Islet precursor cell (in vitro differentiated cells): Measurements from ENCODE around the gene UMAD1.
A peak's percentile ranks its signal among the peaks of the same experiment; 100 is the strongest.

Experiments
- DNase-seq: peaks from one replicate; pipeline ENCODE4 v3.0.0-alpha.2; 2018

The UMAD1 gene

GRCh38 chr7:7736671-7737070 is 96.1 kb downstream of the UMAD1 start:
- DNase-seq: no peak

GRCh38 chr7:7737674-7738073 is 97.1 kb downstream of the UMAD1 start:
- no peak for DNase-seq

- DNase-seq: no peak
These were observed 97.6 kb downstream of the UMAD1 start for GRCh38 chr7:7738177-7738576.

- DNase-seq: no peak
These were observed 98.1 kb downstream of the UMAD1 start for GRCh38 chr7:7738622-7739021.

GRCh38 chr7:7739204-7740036 is 98.9 kb downstream of the UMAD1 start:
- DNase-seq: no peak

GRCh38 chr7:7740037-7740355 is 99.4 kb downstream of the UMAD1 start:
- no peak for DNase-seq

GRCh38 chr7:7742223-7742622 is 101.7 kb downstream of the UMAD1 start:
- DNase-seq: no peak

GRCh38 chr7:7745258-7745657 is 104.7 kb downstream of the UMAD1 start:
- no peak for DNase-seq

GRCh38 chr7:7745966-7746365 is 105.4 kb downstream of the UMAD1 start:
- no peak for DNase-seq

GRCh38 chr7:7746458-7746857 is 105.9 kb downstream of the UMAD1 start:
- DNase-seq: no peak

GRCh38 chr7:7750571-7751242 is 110.2 kb downstream of the UMAD1 start:
- DNase-seq: no peak

- DNase-seq: no peak
These were observed 110.9 kb downstream of the UMAD1 start for GRCh38 chr7:7751243-7752092.

GRCh38 chr7:7756577-7756976 is 116.0 kb downstream of the UMAD1 start:
- no peak for DNase-seq

- no peak for DNase-seq
These were observed 117.0 kb downstream of the UMAD1 start for GRCh38 chr7:7757576-7757975.

GRCh38 chr7:7761340-7761973 is 120.9 kb downstream of the UMAD1 start:
- no peak for DNase-seq

GRCh38 chr7:7761974-7762779 is 121.6 kb downstream of the UMAD1 start:
- peak; percentile 67 for DNase-seq

GRCh38 chr7:7764520-7765396 is 124.2 kb downstream of the UMAD1 start:
- no peak for DNase-seq

- no peak for DNase-seq
These were observed 124.9 kb downstream of the UMAD1 start for GRCh38 chr7:7765422-7765821.

GRCh38 chr7:7766671-7767070 is 126.1 kb downstream of the UMAD1 start:
- DNase-seq: no peak

- DNase-seq: no peak
These were observed 128.6 kb downstream of the UMAD1 start for GRCh38 chr7:7768977-7769709.
